Natural killer cell (primary cell): ENCODE measurements around the gene CD109. TPM values are rescaled to one million over a fixed set of nuclear protein-coding genes. Genes with fewer than 3 reads are reported as not detected.

ENCODE experiments used
- ATAC-seq, 3 donors: fragments of 150-1000 bp in 2 of 3; fragments of 200-7000 bp in 1 of 3; cut with Tn5 transposase; 1 replicate in 1 of 3; 2 replicates in 2 of 3; pipeline ENCODE4 v1.10.0; 2021; ENCODE audit warnings: mild to moderate bottlenecking in 2 of 3, moderate library complexity in 2 of 3
- DNase-seq, 2 donors: peaks; one replicate each; pipeline versions ENCODE4 v3.0.0 to v3.0.0-alpha.2; 2013 to 2021; ENCODE audit warnings: mixed read lengths in 1 of 2
- H3K27ac ChIP-seq: one replicate; pipeline ENCODE4 v1.5.1; 2013; ENCODE audit warnings: mild to moderate bottlenecking, low read length
- H3K27me3 ChIP-seq: one replicate; pipeline ENCODE4 v1.6.1; 2013; ENCODE audit warnings: low read length; ENCODE audit not compliant: control insufficient read depth, insufficient read depth
- H3K36me3 ChIP-seq: one replicate; pipeline ENCODE4 v1.6.1; 2013; ENCODE audit warnings: low read length; ENCODE audit not compliant: control insufficient read depth, insufficient read depth
- H3K4me1 ChIP-seq: one replicate; pipeline ENCODE4 v1.6.1; 2013; ENCODE audit warnings: low read length; ENCODE audit not compliant: control insufficient read depth, insufficient read depth
- H3K4me3 ChIP-seq: one replicate; pipeline ENCODE4 v1.5.1; 2013; ENCODE audit warnings: low read length
- H3K9me3 ChIP-seq: one replicate; pipeline ENCODE4 v1.6.1; 2013; ENCODE audit warnings: low read length; ENCODE audit not compliant: control insufficient read depth, insufficient read depth
- H3K27ac Mint-ChIP-seq, 2 donors: one replicate each; pipeline ENCODE4 v1.8.0; 2022; ENCODE audit warnings: mild to moderate bottlenecking in 2 of 2, mixed read lengths in 2 of 2, moderate library complexity in 1 of 2
- H3K27me3 Mint-ChIP-seq, 2 donors: one replicate each; pipeline ENCODE4 v1.8.0; 2022; ENCODE audit warnings: low read depth in 2 of 2, mixed read lengths in 2 of 2
- H3K36me3 Mint-ChIP-seq: one replicate; pipeline ENCODE4 v1.8.0; 2022; ENCODE audit warnings: mixed read lengths
- H3K4me1 Mint-ChIP-seq, 2 donors: one replicate each; pipeline ENCODE4 v1.8.0; 2022; ENCODE audit warnings: mixed read lengths in 2 of 2
- H3K4me3 Mint-ChIP-seq: one replicate; pipeline ENCODE4 v1.8.0; 2022; ENCODE audit warnings: mild to moderate bottlenecking, moderate library complexity, mixed read lengths
- H3K9me3 Mint-ChIP-seq, 2 donors: one replicate each; pipeline ENCODE4 v1.8.0; 2022; ENCODE audit warnings: mixed read lengths in 2 of 2
- CTCF ChIP-seq: fragments of 200-600 bp; IDR thresholded peaks from one replicate; pipeline ENCODE4 v1.8.0; 2022; ENCODE audit warnings: antibody characterized with exemption
- WGBS: methylation state at CpG from one replicate; pipeline ENCODE4 v1.1.7; 2013; ENCODE audit warnings: missing lambda C conversion rate; ENCODE audit not compliant: insufficient coverage; 5-methylcytosine and 5-hydroxymethylcytosine counted together
- intact Hi-C: fragments of 100-400 bp; cut with micrococcal nuclease; formaldehyde crosslinking; loops from one replicate; pipeline ENCODE4 v1.14.2; 2022
- total RNA-seq, 4 donors: library from RNA; stranded (reverse); fragments of 120-200 nt in 1 of 4; gene quantifications; one replicate each; pipeline versions ENCODE4 v1.2.3 to v1.2.4, GENCODE V29; 2013 to 2022

Gene CD109
- total RNA-seq, 3 donors from 2014 or later (not counting 1 experiment from before 2014, with no cell fraction given): 0.24 to 0.88 (median 0.83) TPM

- H3K4me3 ChIP-seq: no peak overlapping the region
- ATAC-seq: no peak
- H3K9me3 ChIP-seq: no peaks in the 10 kb centered on the region
- no peak for DNase-seq
- no peaks in the 10 kb centered on the region for H3K36me3 ChIP-seq
- Mint-ChIP-seq H3K9me3 (no peaks in the 10 kb centered on the region), H3K27me3 (no peaks in the 10 kb centered on the region), H3K27ac (no peak overlapping the region), H3K4me1 (no peaks in the 10 kb centered on the region), H3K36me3 (no peaks in the 10 kb centered on the region), H3K4me3 (no peak overlapping the region)
- TF ChIP-seq CTCF: no peak
- H3K4me1 ChIP-seq: no peaks in the 10 kb centered on the region
- intact Hi-C loops: no loop called here
- H3K27me3 ChIP-seq: no peaks in the 10 kb centered on the region
- H3K27ac ChIP-seq: no peak overlapping the region
- WGBS: 100% methylated on average over 1 of the region's 1 CpG
Observed at GRCh38 chr6:73766040-73766439, 70.0 kb downstream of the CD109 start.

- Histone ChIP-seq H3K4me1 (no peaks in the 10 kb centered on the region), H3K27ac (no peak overlapping the region), H3K9me3 (no peaks in the 10 kb centered on the region), H3K36me3 (no peaks in the 10 kb centered on the region), H3K27me3 (no peaks in the 10 kb centered on the region), H3K4me3 (no peak overlapping the region)
- no peaks in the 10 kb centered on the region for H3K9me3 Mint-ChIP-seq
- H3K27me3 Mint-ChIP-seq: no peaks in the 10 kb centered on the region
- no peak overlapping the region for H3K4me3 Mint-ChIP-seq
- no peaks in the 10 kb centered on the region for H3K4me1 Mint-ChIP-seq
- intact Hi-C loops: no loop called here
- WGBS: 88% methylated on average over 1 of the region's 1 CpG
- no peak for TF ChIP-seq CTCF
- H3K36me3 Mint-ChIP-seq: no peaks in the 10 kb centered on the region
- no peak overlapping the region for H3K27ac Mint-ChIP-seq
- ATAC-seq: no peak
- no peak for DNase-seq
Observed at GRCh38 chr6:73768558-73768957, 72.6 kb downstream of the CD109 start.

GRCh38 chr6:73769976-73770375, 74.0 kb downstream of the CD109 start:
- Mint-ChIP-seq H3K27ac (no peak overlapping the region), H3K36me3 (no peaks in the 10 kb centered on the region), H3K27me3 (no peaks in the 10 kb centered on the region), H3K4me3 (no peak overlapping the region), H3K4me1 (no peaks in the 10 kb centered on the region), H3K9me3 (no peaks in the 10 kb centered on the region)
- Histone ChIP-seq H3K4me3 (no peak overlapping the region), H3K36me3 (no peaks in the 10 kb centered on the region), H3K4me1 (no peaks in the 10 kb centered on the region), H3K27ac (no peak overlapping the region), H3K9me3 (no peaks in the 10 kb centered on the region), H3K27me3 (no peaks in the 10 kb centered on the region)
- 93% methylated on average over 1 of the region's 1 CpG for WGBS
- DNase-seq (no peak), ATAC-seq (no peak)
- intact Hi-C loops: no loop called here
- TF ChIP-seq CTCF: no peak

GRCh38 chr6:73774311-73774774, 78.3 kb downstream of the CD109 start:
- no peaks in the 10 kb centered on the region for H3K27me3 Mint-ChIP-seq
- Histone ChIP-seq H3K9me3 (no peaks in the 10 kb centered on the region), H3K4me3 (no peak overlapping the region), H3K4me1 (no peaks in the 10 kb centered on the region), H3K36me3 (no peaks in the 10 kb centered on the region), H3K27me3 (no peaks in the 10 kb centered on the region), H3K27ac (no peak overlapping the region)
- intact Hi-C loops: no loop called here
- TF ChIP-seq CTCF: no peak
- ATAC-seq: no peak
- H3K9me3 Mint-ChIP-seq: no peaks in the 10 kb centered on the region
- no peak overlapping the region for H3K4me3 Mint-ChIP-seq
- no peak for DNase-seq
- no peaks in the 10 kb centered on the region for H3K4me1 Mint-ChIP-seq
- WGBS: 67% methylated on average over 1 of the region's 1 CpG
- no peaks in the 10 kb centered on the region for H3K36me3 Mint-ChIP-seq
- H3K27ac Mint-ChIP-seq: no peak overlapping the region
